HCT116 (cell line): ENCODE measurements around the gene ADIRF. TPM values are rescaled to one million over a fixed set of nuclear protein-coding genes. Genes with fewer than 3 reads are reported as not detected.

ENCODE experiments used
- ATAC-seq: fragments of 200-7000 bp; cut with Tn5 transposase; 2 replicates; pipeline ENCODE4 v1.9.1; 2020; ENCODE audit warnings: mild to moderate bottlenecking, moderate library complexity
- BruUV-seq: library from RNA; stranded (reverse); fragments of 400-500 nt; replicated peaks from 2 replicates; lab custom pipeline; 2021; lab: Mats Ljungman, UMichigan
- CTCF ChIA-PET: fragments of 300-600 bp; sonication (Branson Sonifier 250); formaldehyde crosslinking; loops from one replicate; lab custom pipeline; 2021; ENCODE audit warnings: antibody characterized with exemption; lab: Charles Lee
- POLR2A ChIA-PET: fragments of 300-600, 350-600 bp; sonication (Branson Sonifier 250); formaldehyde crosslinking; loops from one replicate; lab custom pipeline; 2021; ENCODE audit warnings: antibody characterized with exemption; lab: Charles Lee
- RAD21 ChIA-PET, 2 experiments: fragments of 300-600 bp; sonication (Branson Sonifier 250); formaldehyde crosslinking; loops; one replicate each; lab custom pipeline; 2023; ENCODE audit warnings: low total read pairs in 2 of 2; ENCODE audit not compliant: uncharacterized antibody in 2 of 2, unreplicated experiment in 2 of 2, low non-redundant PET in 1 of 2; lab: Charles Lee
- DNase-seq: peaks from one replicate; pipeline ENCODE4 v3.0.0-alpha.2; 2010; ENCODE audit warnings: low read depth, low spot score
- H2AFZ ChIP-seq: fragments of 200-600 bp; shearing (Covaris generic), sonication (generic); 2 replicates; pipeline ENCODE4 v1.6.1; 2017; ENCODE audit warnings: low read depth, mixed run types, mixed read lengths, antibody characterized with exemption, low read length; ENCODE audit not compliant: poor library complexity, severe bottlenecking
- H3K27ac ChIP-seq: 2 replicates; pipeline ENCODE4 v1.5.1; 2012; ENCODE audit warnings: low read depth, low read length
- H3K27me3 ChIP-seq: fragments of 200-600 bp; sonication (generic); 2 replicates; pipeline ENCODE4 v1.6.1; 2016; ENCODE audit warnings: mixed run types, low read length, mixed read lengths; ENCODE audit not compliant: insufficient read depth
- H3K36me3 ChIP-seq, 2 experiments: fragments of 200-500 bp in 1 of 2; fragments of 200-600 bp in 1 of 2; sonication (Bioruptor generic) in 1 of 2; sonication (generic) in 1 of 2; 2 replicates each; pipeline versions ENCODE4 v1.5.1 to v1.6.1; 2014 to 2016; ENCODE audit warnings: low read length in 2 of 2, inconsistent platforms in 1 of 2, mixed read lengths in 1 of 2, mixed run types in 1 of 2; ENCODE audit not compliant: insufficient read depth in 2 of 2, control insufficient read depth in 1 of 2
- H3K4me1 ChIP-seq, 2 experiments: fragments of 200-600 bp in 1 of 2; sonication (generic) in 1 of 2; 2 replicates each; pipeline versions ENCODE4 v1.5.1 to v1.6.1; 2012 to 2017; ENCODE audit warnings: low read length in 2 of 2, inconsistent platforms in 1 of 2, mild to moderate bottlenecking in 1 of 2, mixed read lengths in 1 of 2, mixed run types in 1 of 2, moderate library complexity in 1 of 2; ENCODE audit not compliant: insufficient read depth in 2 of 2, control insufficient read depth in 1 of 2
- H3K4me2 ChIP-seq: fragments of 200-600 bp; sonication (generic); 2 replicates; pipeline ENCODE4 v1.6.1; 2017; ENCODE audit warnings: mixed run types, low read length, mixed read lengths
- H3K4me3 ChIP-seq, 2 experiments: fragments of 200-600 bp in 1 of 2; sonication (generic) in 1 of 2; replicated peaks in 1 of 2; 2 replicates each; pipeline ENCODE4 v1.5.1; 2011 to 2016; ENCODE audit warnings: low read length in 2 of 2, control low read depth in 1 of 2, low read depth in 1 of 2, mild to moderate bottlenecking in 1 of 2, mixed read lengths in 1 of 2, mixed run types in 1 of 2
- H3K79me2 ChIP-seq: fragments of 200-600 bp; sonication (generic); 2 replicates; pipeline ENCODE4 v1.6.1; 2017; ENCODE audit warnings: mild to moderate bottlenecking, mixed run types, low read length, moderate library complexity, mixed read lengths; ENCODE audit not compliant: insufficient read depth
- H3K9ac ChIP-seq: fragments of 200-600 bp; sonication (generic); 2 replicates; pipeline ENCODE4 v1.6.1; 2016; ENCODE audit warnings: low read length, mixed read lengths
- H3K9me2 ChIP-seq: fragments of 200-600 bp; sonication (generic), shearing (Covaris generic); 2 replicates; pipeline ENCODE4 v1.6.1; 2017; ENCODE audit warnings: mixed run types, mild to moderate bottlenecking, moderate library complexity; ENCODE audit not compliant: insufficient read depth
- H3K9me3 ChIP-seq, 2 experiments: fragments of 200-500 bp in 1 of 2; fragments of 200-600 bp in 1 of 2; sonication (Bioruptor generic) in 1 of 2; sonication (generic) in 1 of 2; 2 replicates each; pipeline ENCODE4 v1.6.1; 2014 to 2017; ENCODE audit warnings: low read length in 2 of 2, mixed read lengths in 2 of 2, inconsistent platforms in 1 of 2, low read depth in 1 of 2, mild to moderate bottlenecking in 1 of 2, mixed run types in 1 of 2, moderate library complexity in 1 of 2; ENCODE audit not compliant: control insufficient read depth in 1 of 2, insufficient read depth in 1 of 2
- H4K20me1 ChIP-seq: fragments of 200-600 bp; sonication (generic), shearing (Covaris generic); 2 replicates; pipeline ENCODE4 v1.6.1; 2017; ENCODE audit warnings: mixed run types, mild to moderate bottlenecking, moderate library complexity; ENCODE audit not compliant: insufficient read depth
- CBX3 ChIP-seq: IDR thresholded peaks from 2 replicates; pipeline ENCODE4 v1.6.1; 2012; ENCODE audit warnings: low read depth
- POLR2AphosphoS5 ChIP-seq: IDR thresholded peaks from 2 replicates; pipeline ENCODE4 v1.6.1; 2011; ENCODE audit warnings: mild to moderate bottlenecking, low read depth, low read length, moderate library complexity
- REST ChIP-seq: IDR thresholded peaks from 2 replicates; pipeline ENCODE4 v1.6.1; 2012; ENCODE audit warnings: low read depth
- ZBTB33 ChIP-seq: IDR thresholded peaks from 2 replicates; pipeline ENCODE4 v1.6.1; 2011; ENCODE audit warnings: mild to moderate bottlenecking, low read length, moderate library complexity; ENCODE audit not compliant: insufficient replicate concordance; ENCODE audit errors: extremely low read depth
- intact Hi-C: fragments of 100-400 bp; cut with micrococcal nuclease; formaldehyde crosslinking; loops from 2 replicates; pipeline ENCODE4 v1.10.0; 2022
- total RNA-seq: library from RNA; stranded (reverse); gene quantifications from one replicate; pipeline ENCODE4 v1.2.1, GENCODE V29; 2021; ENCODE audit not compliant: unreplicated experiment

The ADIRF gene
- total RNA-seq, 1 experiment from 2014 or later, result 448 TPM

GRCh38 chr10:86962136-86962980 is 5.9 kb upstream of the ADIRF start:
- Histone ChIP-seq H3K4me1 (peaks cover 66 to 89% of the 10 kb centered on the region in 2 experiments), H3K9ac (peak overlapping the region; percentile 71; the same call in 1 of the 2 replicates), H3K4me2 (peak overlapping the region; percentile 100), H3K36me3 (0 out of 4 replicates have a peak, but pooled peaks cover 0 to 5% of the 10 kb centered on the region in 2 experiments), H3K9me3 (no peaks in the 10 kb centered on the region), H4K20me1 (no peaks in the 10 kb centered on the region), H3K79me2 (peaks cover 9% of the 10 kb centered on the region; the same call in 1 of the 2 replicates), H3K27me3 (no peaks in the 10 kb centered on the region), H3K4me3 (no peak overlapping the region), H2AFZ (no peak overlapping the region), H3K27ac (peak overlapping the region; percentile 94; the same call in 1 of the 2 replicates), H3K9me2 (no peaks in the 10 kb centered on the region)
- BruUV-seq, result no TSS peak
- intact Hi-C loops, result loop anchor here (5.0 kb wide), 1 partner anchor 250 kb away; no protein-coding TSS in a partner anchor
- DNase-seq, result no peak
- TF ChIP-seq ZBTB33, result no peak
- TF ChIP-seq CBX3, result no peak
- no peak for TF ChIP-seq REST
- no peak; the same call in 1 of the 2 replicates for TF ChIP-seq POLR2AphosphoS5
- POLR2A ChIA-PET, result no interaction called here
- CTCF ChIA-PET, result interaction anchor here (0.8 to 2.1 kb wide), 3 partner anchors 9 to 277 kb away, joined by 3 to 10 read pairs (median 3); no protein-coding TSS in a partner anchor
- no peak for ATAC-seq
- RAD21 ChIA-PET, result no interaction called here
